K562 (cell line): Measurements from ENCODE around the gene TNIP2. TPM values are rescaled to one million over a fixed set of nuclear protein-coding genes. Genes with fewer than 3 reads are reported as not detected.

Experiments
- ATAC-seq: fragments of 200-7000 bp; cut with Tn5 transposase; 3 replicates; pipeline ENCODE4 v1.9.1; 2020; ENCODE audit warnings: moderate library complexity
- BruUV-seq: library from RNA; stranded (reverse); fragments of 400-500 nt; replicated peaks from 2 replicates; lab custom pipeline; 2021; lab: Mats Ljungman, UMichigan
- CTCF ChIA-PET: fragments of 300-600 bp; formaldehyde crosslinking; extraction: SDS; loops from one replicate; lab custom pipeline; 2021; ENCODE audit warnings: low intra/inter-chr PET ratio; lab: Yijun Ruan, JAX
- POLR2A ChIA-PET: fragments of 300-600, 350-650 bp; sonication (Branson Sonifier 250); formaldehyde crosslinking; extraction: SDS; loops from one replicate; lab custom pipeline; 2021; ENCODE audit warnings: antibody characterized with exemption, inconsistent platforms; lab: Yijun Ruan, JAX
- DNase-seq, 4 experiments: peaks; one replicate each; pipeline versions ENCODE4 v3.0.0 to v3.0.0-alpha.2; 2011 to 2018; ENCODE audit warnings: low spot score in 3 of 4, mixed read lengths in 3 of 4; ENCODE audit errors: extremely low read depth in 1 of 4
- FAIRE-seq: peaks from 2 replicates; lab custom pipeline; 2011; peaks lifted over from hg19 to GRCh38; lab: Jason Lieb, UNC
- H2AFZ ChIP-seq: 2 replicates; pipeline ENCODE4 v1.6.0; 2011; ENCODE audit warnings: low read depth, low read length, control low read depth, inconsistent platforms
- H3K27ac ChIP-seq: fragments of 200-600 bp; 3 replicates; pipeline ENCODE4 v1.8.0; 2011; ENCODE audit warnings: low read depth, mild to moderate bottlenecking, control low read depth, inconsistent platforms, low read length, moderate library complexity, mixed read lengths; ENCODE audit errors: extremely low read depth
- H3K27me3 ChIP-seq, 2 experiments: fragments of 300-600 bp in 1 of 2; 2 replicates in 1 of 2; 3 replicates in 1 of 2; pipeline versions ENCODE4 v1.6.0 to v1.8.0; 2011; ENCODE audit warnings: inconsistent platforms in 2 of 2, low read length in 2 of 2, mild to moderate bottlenecking in 1 of 2, mixed read lengths in 1 of 2, moderate library complexity in 1 of 2; ENCODE audit not compliant: control insufficient read depth in 2 of 2, insufficient read depth in 2 of 2
- H3K36me3 ChIP-seq: fragments of 300-600 bp; 3 replicates; pipeline ENCODE4 v1.8.0; 2011; ENCODE audit warnings: mild to moderate bottlenecking, low read length, inconsistent platforms; ENCODE audit not compliant: control insufficient read depth, insufficient read depth
- H3K4me1 ChIP-seq, 2 experiments: fragments of 200-600 bp in 1 of 2; replicated peaks in 1 of 2; 2 replicates in 1 of 2; 3 replicates in 1 of 2; pipeline versions ENCODE4 v1.5.1 to v1.8.0; 2011; ENCODE audit warnings: inconsistent platforms in 2 of 2, low read length in 2 of 2, mild to moderate bottlenecking in 1 of 2, mixed read lengths in 1 of 2, moderate library complexity in 1 of 2; ENCODE audit not compliant: control insufficient read depth in 2 of 2, insufficient read depth in 2 of 2
- H3K4me2 ChIP-seq: 2 replicates; pipeline ENCODE4 v1.6.1; 2011; ENCODE audit warnings: low read length, control low read depth, inconsistent platforms, mixed read lengths; ENCODE audit not compliant: insufficient read depth
- H3K4me3 ChIP-seq: fragments of 200-600 bp; sonication (generic), shearing (Covaris generic); 2 replicates; pipeline ENCODE4 v1.5.1; 2016; ENCODE audit warnings: control low read depth, inconsistent platforms
- H3K79me2 ChIP-seq: fragments of 200-600 bp; 3 replicates; pipeline ENCODE4 v1.8.0; 2011; ENCODE audit warnings: low read length, inconsistent platforms; ENCODE audit not compliant: control insufficient read depth, insufficient read depth
- H3K9ac ChIP-seq, 2 experiments: 2 replicates each; pipeline versions ENCODE4 v1.6.0 to v1.6.1; 2011; ENCODE audit warnings: low read depth in 2 of 2, low read length in 2 of 2, control low read depth in 1 of 2, inconsistent platforms in 1 of 2, mild to moderate bottlenecking in 1 of 2, mixed read lengths in 1 of 2; ENCODE audit not compliant: insufficient read depth in 1 of 2
- H3K9me1 ChIP-seq: one replicate; pipeline ENCODE4 v1.6.0; 2011; ENCODE audit warnings: inconsistent platforms, mild to moderate bottlenecking, low read length, moderate library complexity; ENCODE audit not compliant: control insufficient read depth, insufficient read depth
- H3K9me3 ChIP-seq: replicated peaks from 2 replicates; pipeline ENCODE4 v1.5.1; 2011; ENCODE audit warnings: low read depth, low read length, inconsistent platforms; ENCODE audit not compliant: control insufficient read depth, insufficient read depth
- H4K20me1 ChIP-seq: replicated peaks from 2 replicates; pipeline ENCODE4 v1.6.1; 2011; ENCODE audit warnings: low read length, inconsistent platforms, mixed read lengths; ENCODE audit not compliant: control insufficient read depth, insufficient read depth
- ERF ChIP-seq: fragments of 450-650 bp; formaldehyde crosslinking; IDR thresholded peaks from 2 replicates; pipeline ENCODE4 v1.4.0; 2020; ENCODE audit warnings: mild to moderate bottlenecking, mixed read lengths
- KLF6 ChIP-seq: fragments of 250-450 bp; sonication (Bioruptor Pico); IDR thresholded peaks from 2 replicates; pipeline ENCODE4 v1.4.0; 2020; ENCODE audit warnings: mild to moderate bottlenecking, moderate library complexity, borderline replicate concordance
- POLR2A ChIP-seq: fragments of 450-650 bp; conservative IDR thresholded peaks from 2 replicates; pipeline ENCODE4 v1.6.1; 2016
- PRMT5 ChIP-seq: sonication (generic); formaldehyde crosslinking; IDR thresholded peaks from 2 replicates; pipeline ENCODE4 v1.5.0; 2020; ENCODE audit warnings: missing genetic modification reagents
- WGBS: fragments of 100-300 bp; shearing (Covaris generic); methylation state at CpG from one replicate; pipeline ENCODE4 v1.1.6; 2016; ENCODE audit warnings: low coverage, mixed read lengths; ENCODE audit not compliant: insufficient coverage; ENCODE audit errors: missing lambda C conversion rate; 5-methylcytosine and 5-hydroxymethylcytosine counted together
- in situ Hi-C: fragments of 300-500 bp; cut with MboI; formaldehyde crosslinking; loops from 4 replicates; pipeline ENCODE4 v1.15.0; 2018; ENCODE audit warnings: inconsistent platforms, mixed read lengths
- intact Hi-C: fragments of 100-400 bp; cut with micrococcal nuclease; formaldehyde crosslinking; loops from 2 replicates; pipeline ENCODE4 v1.14.2; 2022
- polyA plus RNA-seq, 8 experiments: library from polyadenylated mRNA; depleted of rRNA in 4 of 8; stranded (reverse) in 5 of 8; unstranded in 3 of 8; fragments of >200 nt; fragmentation: Nextera tagmentation in 2 of 8; fragmentation: Illumina TruSeq in 1 of 8; extraction: Ambion mirVana in 2 of 8; extraction: Trizol in 1 of 8; gene quantifications; 2 replicates each; pipeline versions ENCODE4 v1.2.1 to v1.2.3, GENCODE V29; 2011 to 2014; ENCODE audit warnings: inconsistent platforms in 1 of 8, missing spikeins in 1 of 8
- total RNA-seq, 7 experiments: library from RNA; depleted of rRNA in 6 of 7; stranded (reverse); fragments of >200 nt in 6 of 7; fragmentation: Illumina TruSeq in 2 of 7; extraction: Trizol in 2 of 7; gene quantifications; 2 replicates each; pipeline versions ENCODE4 v1.2.1 to v1.2.3, GENCODE V29; 2011 to 2021; ENCODE audit warnings: low replicate concordance in 1 of 7
- TF ChIP-seq, protein P1 (sequence below): sonication (generic); formaldehyde crosslinking; IDR thresholded peaks from 2 replicates; pipeline ENCODE4 v1.5.0; 2020; ENCODE audit warnings: missing genetic modification reagents
- TF ChIP-seq, protein P2 (sequence below), 2 experiments: fragments of 250-450 bp in 1 of 2; fragments of 450-650 bp in 1 of 2; sonication (Bioruptor Pico) in 1 of 2; IDR thresholded peaks; 2 replicates each; pipeline versions ENCODE4 v1.6.1 to v1.8.0; 2016 to 2021; ENCODE audit warnings: mild to moderate bottlenecking in 2 of 2, moderate library complexity in 2 of 2, missing compliant biosample characterization in 1 of 2, missing genetic modification characterization in 1 of 2

Gene TNIP2
- total and polyA plus RNA-seq, 9 of the 15 experiments (the other 6 are each of a cell fraction or from before 2014, with no cell fraction given), result 0.61 to 42.6 (median 19.5) TPM

DNA sequence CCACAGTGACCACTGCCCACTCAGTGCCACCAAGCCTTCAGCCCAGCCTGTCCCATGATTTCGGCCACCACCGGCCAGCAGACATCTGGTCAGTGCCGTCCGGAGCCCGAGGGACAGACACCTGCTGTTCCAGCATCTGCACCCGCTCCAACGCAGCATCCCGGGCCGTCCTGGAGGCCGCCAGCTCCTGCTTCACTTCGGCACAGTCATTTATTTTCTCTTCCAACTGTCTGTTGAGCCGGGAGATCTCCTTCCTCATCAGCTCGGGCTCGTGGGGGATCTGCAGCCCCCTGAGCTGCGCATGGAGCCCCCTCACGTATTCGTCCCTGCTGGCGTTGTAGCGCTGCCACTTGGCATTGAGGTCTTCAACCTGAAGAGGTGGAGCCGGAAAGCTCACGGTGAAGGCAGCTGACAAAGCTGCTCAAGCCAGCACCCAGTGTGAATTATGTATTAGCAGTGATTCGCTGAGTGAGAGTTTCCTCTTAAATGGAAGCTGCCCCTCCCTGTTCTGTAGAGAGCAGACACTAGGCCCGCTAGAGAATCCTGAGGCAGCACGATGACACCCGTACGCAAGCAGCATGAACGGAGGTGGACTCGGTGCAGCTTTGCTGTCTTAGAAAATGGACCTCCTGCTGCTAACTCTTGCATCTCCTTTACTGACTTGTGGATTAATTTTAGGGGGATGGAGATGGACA lies 11.4 kb downstream of the TNIP2 start:
- H3K4me1 ChIP-seq, result peaks cover 2 to 14% of the 10 kb centered on the region in 2 experiments; a peak in 3 of 5 replicates
- TF ChIP-seq, protein P1, sequence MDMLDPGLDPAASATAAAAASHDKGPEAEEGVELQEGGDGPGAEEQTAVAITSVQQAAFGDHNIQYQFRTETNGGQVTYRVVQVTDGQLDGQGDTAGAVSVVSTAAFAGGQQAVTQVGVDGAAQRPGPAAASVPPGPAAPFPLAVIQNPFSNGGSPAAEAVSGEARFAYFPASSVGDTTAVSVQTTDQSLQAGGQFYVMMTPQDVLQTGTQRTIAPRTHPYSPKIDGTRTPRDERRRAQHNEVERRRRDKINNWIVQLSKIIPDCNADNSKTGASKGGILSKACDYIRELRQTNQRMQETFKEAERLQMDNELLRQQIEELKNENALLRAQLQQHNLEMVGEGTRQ (CRISPR knock-in tag), result no peak
- no peak for TF ChIP-seq PRMT5 (CRISPR knock-in tag)
- TF ChIP-seq ERF (CRISPR knock-in tag), result no peak
- TF ChIP-seq, protein P2, sequence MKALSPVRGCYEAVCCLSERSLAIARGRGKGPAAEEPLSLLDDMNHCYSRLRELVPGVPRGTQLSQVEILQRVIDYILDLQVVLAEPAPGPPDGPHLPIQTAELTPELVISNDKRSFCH (CRISPR knock-in tag; IDR thresholded peaks at IDR 0.05), result no peak
- TF ChIP-seq, protein P2 (tag; IDR thresholded peaks at IDR 0.05), result no peak
- TF ChIP-seq POLR2A, result no peak
- TF ChIP-seq KLF6 (CRISPR knock-in tag), result no peak
- TF ChIP-seq, all 486 proteins: peak for 0
- no peaks in the 10 kb centered on the region; the same call in 1 of the 2 replicates for H4K20me1 ChIP-seq
- no peak overlapping the region for H3K27ac ChIP-seq
- H3K4me2 ChIP-seq, result no peak overlapping the region
- no peak overlapping the region for H2AFZ ChIP-seq
- H3K79me2 ChIP-seq, result peaks cover 5% of the 10 kb centered on the region; the same call in 1 of the 3 replicates
- intact Hi-C loops (no loop called here), in situ Hi-C loops (no loop called here)
- H3K4me3 ChIP-seq, result no peak overlapping the region
- H3K36me3 ChIP-seq, result peaks cover 69% of the 10 kb centered on the region; the same call in 2 of the 3 replicates
- WGBS, result 91% methylated on average over 26 of the region's 28 CpGs
- FAIRE-seq, result no peak
- ChIA-PET CTCF (no interaction called here), POLR2A (interaction anchor here (0.7 to 1.3 kb wide), 2 partner anchors 12 to 309 kb away, joined by 3 to 5 read pairs; partner anchors contain the start of gene TNIP2)
- no peaks in the 10 kb centered on the region for H3K27me3 ChIP-seq
- BruUV-seq, result no TSS peak
- no peak overlapping the region; a peak in 1 of 4 replicates for H3K9ac ChIP-seq
- no peak for DNase-seq
- ATAC-seq, result no peak
- H3K9me3 ChIP-seq, result no peaks in the 10 kb centered on the region
- H3K9me1 ChIP-seq, result no peaks in the 10 kb centered on the region
